GM18909 (cell line): Measurements from ENCODE around the gene GRIK2.

ENCODE experiments used
- ATAC-seq: cut with Tn5 transposase; IDR thresholded peaks from one replicate; pipeline ENCODE4 v1.9.1; 2021; ENCODE audit warnings: mild to moderate bottlenecking; ENCODE audit not compliant: unreplicated experiment, poor library complexity

The GRIK2 gene

GRCh38 chr6:101451981-101452380, 58.5 kb downstream of the GRIK2 start:
- ATAC-seq = no peak

GRCh38 chr6:101453221-101453620, 59.7 kb downstream of the GRIK2 start:
- ATAC-seq = no peak

- ATAC-seq = no peak
Measured at GRCh38 chr6:101454106-101454676, 60.7 kb downstream of the GRIK2 start.

- ATAC-seq = no peak
Measured at GRCh38 chr6:101458336-101458735, 64.8 kb downstream of the GRIK2 start.

GRCh38 chr6:101458826-101459225, 65.3 kb downstream of the GRIK2 start:
- ATAC-seq = no peak

GRCh38 chr6:101462576-101462975, 69.1 kb downstream of the GRIK2 start:
- ATAC-seq = no peak

GRCh38 chr6:101465863-101466262, 72.4 kb downstream of the GRIK2 start:
- ATAC-seq = no peak

- no peak for ATAC-seq
Measured at GRCh38 chr6:101477436-101477835, 83.9 kb downstream of the GRIK2 start.

GRCh38 chr6:101478891-101479290, 85.4 kb downstream of the GRIK2 start:
- no peak for ATAC-seq

- no peak for ATAC-seq
Measured at GRCh38 chr6:101482606-101483005, 89.1 kb downstream of the GRIK2 start.

GRCh38 chr6:101484781-101485180, 91.3 kb downstream of the GRIK2 start:
- ATAC-seq = no peak

GRCh38 chr6:101486124-101486523, 92.6 kb downstream of the GRIK2 start:
- no peak for ATAC-seq

GRCh38 chr6:101486726-101487125, 93.2 kb downstream of the GRIK2 start:
- ATAC-seq = no peak

GRCh38 chr6:101489456-101489855, 95.9 kb downstream of the GRIK2 start:
- no peak for ATAC-seq

GRCh38 chr6:101490857-101491256, 97.3 kb downstream of the GRIK2 start:
- no peak for ATAC-seq

GRCh38 chr6:101502818-101503217, 109.3 kb downstream of the GRIK2 start:
- no peak for ATAC-seq

- no peak for ATAC-seq
Measured at GRCh38 chr6:101509536-101509935, 116.0 kb downstream of the GRIK2 start.

GRCh38 chr6:101513181-101513580, 119.7 kb downstream of the GRIK2 start:
- ATAC-seq = no peak

- no peak for ATAC-seq
Measured at GRCh38 chr6:101516578-101516977, 123.1 kb downstream of the GRIK2 start.

GRCh38 chr6:101517632-101518031, 124.1 kb downstream of the GRIK2 start:
- ATAC-seq = peak; percentile 50

- ATAC-seq = no peak
Measured at GRCh38 chr6:101522254-101522653, 128.7 kb downstream of the GRIK2 start.

GRCh38 chr6:101527467-101527866, 134.0 kb downstream of the GRIK2 start:
- ATAC-seq = no peak

GRCh38 chr6:101528801-101529200, 135.3 kb downstream of the GRIK2 start:
- ATAC-seq = no peak
